ENCODE measurements around the gene DHX15.
"Not testable (repeated sequence)": the region's sequence is repeated elsewhere in the genome, so short reads cannot be mapped to it uniquely, and the experiment has no call there.

Gene DHX15

DNA sequence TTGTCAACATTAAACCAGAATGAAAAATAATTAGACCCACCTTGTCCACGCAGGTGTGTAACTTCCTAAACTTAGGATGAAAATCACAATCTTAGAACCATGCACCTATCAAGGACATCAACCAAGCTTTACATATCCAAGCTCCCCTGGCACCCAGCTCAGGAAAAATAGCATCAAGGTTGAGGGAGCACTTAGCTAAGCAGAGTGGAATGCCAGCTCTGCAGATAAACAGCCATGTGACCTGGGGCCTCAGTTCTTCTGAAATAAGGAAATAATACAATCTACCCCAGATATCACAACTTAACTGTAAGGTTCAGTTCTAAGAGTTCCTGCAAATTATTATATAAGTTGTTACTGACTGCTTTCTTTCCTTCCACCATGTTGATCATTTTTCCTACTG is 64.7 kb downstream of the DHX15 start:
- H3K4me3 ChIP-seq (ENCODE audit: low read length), result no peak overlapping the region
- no peak overlapping the region for H3K27ac ChIP-seq (ENCODE audit: low read depth, low read length)
- H3K9ac ChIP-seq (ENCODE audit: low read length), result no peak overlapping the region
- peaks cover under 1% of the 10 kb centered on the region for H3K36me3 ChIP-seq (ENCODE audit: control insufficient read depth, insufficient read depth, low read length)
- no peaks in the 10 kb centered on the region for H3K4me1 ChIP-seq (ENCODE audit: control insufficient read depth, insufficient read depth, low read length)
- H3K27me3 ChIP-seq (ENCODE audit: control insufficient read depth, insufficient read depth, low read length), result no peaks in the 10 kb centered on the region

GRCh38 chr4:24517676-24518075 is 66.7 kb downstream of the DHX15 start:
- Histone ChIP-seq H3K4me3 (ENCODE audit: low read length) (no peak overlapping the region), H3K27ac (ENCODE audit: low read depth, low read length) (no peak overlapping the region), H3K27me3 (ENCODE audit: control insufficient read depth, insufficient read depth, low read length) (no peaks in the 10 kb centered on the region), H3K9ac (ENCODE audit: low read length) (no peak overlapping the region), H3K36me3 (ENCODE audit: control insufficient read depth, insufficient read depth, low read length) (no peaks in the 10 kb centered on the region), H3K4me1 (ENCODE audit: control insufficient read depth, insufficient read depth, low read length) (no peaks in the 10 kb centered on the region)

GRCh38 chr4:24516926-24517325 is 67.4 kb downstream of the DHX15 start:
- Histone ChIP-seq H3K27me3 (ENCODE audit: control insufficient read depth, insufficient read depth, low read length) (no peaks in the 10 kb centered on the region), H3K27ac (ENCODE audit: low read depth, low read length) (no peak overlapping the region), H3K9ac (ENCODE audit: low read length) (no peak overlapping the region), H3K36me3 (ENCODE audit: control insufficient read depth, insufficient read depth, low read length) (no peaks in the 10 kb centered on the region), H3K4me3 (ENCODE audit: low read length) (no peak overlapping the region), H3K4me1 (ENCODE audit: control insufficient read depth, insufficient read depth, low read length) (no peaks in the 10 kb centered on the region)

DNA sequence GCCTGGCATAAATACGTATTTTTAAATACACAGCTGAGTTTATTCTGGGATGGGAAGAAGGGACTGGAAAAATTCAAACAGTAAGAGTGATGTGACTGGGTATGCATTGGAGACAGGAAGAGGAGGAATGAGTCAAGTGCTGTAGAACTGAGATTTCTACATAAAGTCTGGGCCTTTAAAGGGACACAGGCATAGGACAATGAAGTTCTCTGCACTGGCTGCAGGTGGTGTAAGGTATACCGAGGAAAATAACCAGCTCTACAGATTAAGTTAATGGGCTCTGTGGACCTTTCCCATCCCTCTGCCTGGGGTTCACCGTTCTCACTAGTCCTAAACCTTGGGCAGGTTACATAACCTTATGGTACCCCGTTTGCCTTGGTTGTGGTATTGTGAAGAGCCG is 68.7 kb downstream of the DHX15 start:
- no peaks in the 10 kb centered on the region for H3K36me3 ChIP-seq (ENCODE audit: control insufficient read depth, insufficient read depth, low read length)
- H3K4me1 ChIP-seq (ENCODE audit: control insufficient read depth, insufficient read depth, low read length), result no peaks in the 10 kb centered on the region
- no peak overlapping the region for H3K9ac ChIP-seq (ENCODE audit: low read length)
- H3K27ac ChIP-seq (ENCODE audit: low read depth, low read length), result no peak overlapping the region
- H3K4me3 ChIP-seq (ENCODE audit: low read length), result no peak overlapping the region
- no peaks in the 10 kb centered on the region for H3K27me3 ChIP-seq (ENCODE audit: control insufficient read depth, insufficient read depth, low read length)

DNA sequence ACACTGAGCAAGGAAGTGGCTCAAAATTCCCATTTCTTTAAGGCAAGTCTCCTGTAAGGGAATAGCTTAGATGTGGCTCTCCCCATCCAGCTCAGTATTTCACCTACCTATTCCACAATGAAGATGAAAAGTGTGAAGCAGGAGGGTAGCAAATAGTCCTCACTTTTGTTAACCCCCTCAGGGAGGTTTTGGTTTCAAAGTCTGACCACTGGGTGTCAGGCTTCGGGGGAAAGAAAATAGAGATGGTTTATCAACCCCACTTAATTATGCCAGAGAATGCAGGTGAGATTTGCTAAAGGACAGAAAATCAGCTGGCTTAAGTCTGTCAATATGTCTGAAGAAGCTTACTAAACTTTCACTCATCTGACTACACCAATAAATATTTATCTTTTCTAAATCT is 69.5 kb downstream of the DHX15 start:
- Histone ChIP-seq H3K4me1 (ENCODE audit: control insufficient read depth, insufficient read depth, low read length) (no peaks in the 10 kb centered on the region), H3K9ac (ENCODE audit: low read length) (no peak overlapping the region), H3K27me3 (ENCODE audit: control insufficient read depth, insufficient read depth, low read length) (no peaks in the 10 kb centered on the region), H3K4me3 (ENCODE audit: low read length) (no peak overlapping the region), H3K27ac (ENCODE audit: low read depth, low read length) (no peak overlapping the region), H3K36me3 (ENCODE audit: control insufficient read depth, insufficient read depth, low read length) (no peaks in the 10 kb centered on the region)

DNA sequence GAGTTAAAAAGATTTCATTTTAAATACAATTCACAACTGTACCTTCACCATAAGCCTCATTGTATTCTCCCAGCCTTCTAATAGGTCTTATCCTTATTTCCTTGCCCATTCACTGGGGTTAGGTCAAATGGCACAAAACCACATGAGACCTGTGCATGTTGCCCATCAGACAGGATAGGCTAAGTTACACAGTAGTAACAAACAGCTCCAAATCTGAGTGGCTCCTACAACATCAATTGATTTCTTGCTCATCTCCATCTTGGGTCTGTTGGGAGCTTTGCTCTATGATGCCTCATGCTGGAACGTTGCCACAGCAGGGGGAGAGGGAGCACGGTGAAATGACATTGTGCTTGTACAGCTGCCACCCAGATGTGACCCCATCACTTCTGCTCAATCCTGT is 70.6 kb downstream of the DHX15 start:
- Histone ChIP-seq H3K9ac (ENCODE audit: low read length) (no peak overlapping the region), H3K36me3 (ENCODE audit: control insufficient read depth, insufficient read depth, low read length) (no peaks in the 10 kb centered on the region), H3K27me3 (ENCODE audit: control insufficient read depth, insufficient read depth, low read length) (no peaks in the 10 kb centered on the region), H3K4me1 (ENCODE audit: control insufficient read depth, insufficient read depth, low read length) (no peaks in the 10 kb centered on the region), H3K4me3 (ENCODE audit: low read length) (no peak overlapping the region), H3K27ac (ENCODE audit: low read depth, low read length) (no peak overlapping the region)

DNA sequence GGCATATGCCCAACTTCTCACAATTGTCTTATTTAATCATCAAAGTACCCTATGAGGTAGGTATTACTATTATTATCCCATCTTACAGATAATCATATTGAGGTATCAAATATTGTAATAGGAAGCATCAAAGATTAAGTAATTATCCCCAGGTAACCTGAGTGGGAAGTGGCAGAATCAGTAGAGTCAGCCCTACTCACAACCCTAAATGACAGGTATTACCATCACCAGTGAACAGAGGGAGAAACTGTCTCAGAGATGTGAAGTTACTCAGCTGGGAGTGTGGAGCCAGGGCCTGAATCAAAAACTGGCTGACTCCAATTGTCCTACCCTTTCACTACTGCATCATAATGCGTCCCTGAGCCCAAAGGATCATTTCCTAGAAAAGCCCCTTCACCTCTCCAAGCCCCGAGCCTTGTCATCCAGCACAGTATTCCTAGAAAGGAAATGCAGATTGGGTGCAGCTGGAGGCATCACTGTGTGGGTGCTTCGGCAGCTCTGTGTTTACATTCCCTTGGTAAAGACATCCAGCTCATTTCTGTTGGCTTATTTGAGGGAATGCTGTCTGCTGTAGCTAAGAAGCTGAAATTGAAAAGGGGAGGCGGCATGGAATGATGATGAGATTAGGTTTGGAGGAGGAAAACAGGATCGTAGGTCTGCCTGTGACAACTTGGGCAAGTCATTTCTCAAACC is 72.8 kb downstream of the DHX15 start:
- Histone ChIP-seq H3K27me3 (ENCODE audit: control insufficient read depth, insufficient read depth, low read length) (no peaks in the 10 kb centered on the region), H3K27ac (ENCODE audit: low read depth, low read length) (no peak overlapping the region), H3K4me3 (ENCODE audit: low read length) (no peak overlapping the region), H3K9ac (ENCODE audit: low read length) (no peak overlapping the region), H3K36me3 (ENCODE audit: control insufficient read depth, insufficient read depth, low read length) (no peaks in the 10 kb centered on the region), H3K4me1 (ENCODE audit: control insufficient read depth, insufficient read depth, low read length) (no peaks in the 10 kb centered on the region)

DNA sequence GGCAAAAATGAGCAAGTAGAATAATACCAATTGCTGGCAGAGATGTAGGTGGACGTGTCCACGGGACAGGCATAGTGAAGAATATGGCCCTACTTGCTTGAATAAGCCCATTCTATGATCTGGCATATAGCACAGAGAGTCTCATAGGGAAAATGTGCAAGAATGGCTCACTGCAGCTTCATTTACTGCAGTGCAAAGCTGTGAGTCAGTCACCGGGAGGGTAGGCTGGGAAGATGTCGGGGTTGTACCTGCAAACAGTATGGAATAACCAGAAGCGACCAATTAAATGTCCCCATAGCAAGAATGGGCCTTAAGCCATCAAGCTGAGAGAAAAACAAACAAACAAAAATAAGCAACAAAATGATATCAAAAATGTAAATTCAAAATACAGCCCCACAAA is 74.3 kb downstream of the DHX15 start:
- Histone ChIP-seq H3K27ac (ENCODE audit: low read depth, low read length) (no peak overlapping the region), H3K36me3 (ENCODE audit: control insufficient read depth, insufficient read depth, low read length) (no peaks in the 10 kb centered on the region), H3K27me3 (ENCODE audit: control insufficient read depth, insufficient read depth, low read length) (no peaks in the 10 kb centered on the region), H3K9ac (ENCODE audit: low read length) (no peak overlapping the region), H3K4me3 (ENCODE audit: low read length) (no peak overlapping the region), H3K4me1 (ENCODE audit: control insufficient read depth, insufficient read depth, low read length) (no peaks in the 10 kb centered on the region)

DNA sequence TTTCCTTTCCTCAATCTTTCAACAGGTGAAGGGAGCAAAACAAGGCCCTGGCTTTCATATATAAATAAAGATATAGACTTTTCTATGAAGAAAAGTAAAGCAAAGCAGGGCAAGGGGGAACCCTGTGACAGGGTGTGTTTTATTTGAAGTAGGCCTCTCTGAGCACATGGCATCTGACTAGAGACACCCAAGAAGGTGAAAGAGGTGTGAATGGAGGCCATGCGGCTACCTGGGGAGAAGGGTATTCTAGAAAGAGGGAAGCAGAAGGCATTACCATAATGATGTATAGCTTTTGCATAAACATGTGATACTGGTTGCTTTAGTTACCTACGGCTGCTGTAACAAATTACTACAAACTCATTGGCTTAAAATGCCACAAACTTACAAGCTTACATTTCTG is 75.8 kb downstream of the DHX15 start:
- Histone ChIP-seq H3K36me3 (ENCODE audit: control insufficient read depth, insufficient read depth, low read length) (no peaks in the 10 kb centered on the region), H3K4me3 (ENCODE audit: low read length) (no peak overlapping the region), H3K27ac (ENCODE audit: low read depth, low read length) (no peak overlapping the region), H3K4me1 (ENCODE audit: control insufficient read depth, insufficient read depth, low read length) (no peaks in the 10 kb centered on the region), H3K27me3 (ENCODE audit: control insufficient read depth, insufficient read depth, low read length) (no peaks in the 10 kb centered on the region), H3K9ac (ENCODE audit: low read length) (no peak overlapping the region)

- Histone ChIP-seq H3K4me3 (ENCODE audit: low read length) (no peak overlapping the region), H3K27ac (ENCODE audit: low read depth, low read length) (no peak overlapping the region), H3K27me3 (ENCODE audit: control insufficient read depth, insufficient read depth, low read length) (no peaks in the 10 kb centered on the region), H3K9ac (ENCODE audit: low read length) (no peak overlapping the region), H3K4me1 (ENCODE audit: control insufficient read depth, insufficient read depth, low read length) (no peaks in the 10 kb centered on the region), H3K36me3 (ENCODE audit: control insufficient read depth, insufficient read depth, low read length) (no peaks in the 10 kb centered on the region)
These were observed 76.9 kb downstream of the DHX15 start for GRCh38 chr4:24507439-24507838.

- H3K4me3 ChIP-seq (ENCODE audit: low read length); H3K36me3 ChIP-seq (ENCODE audit: control insufficient read depth, insufficient read depth, low read length); H3K4me1 ChIP-seq (ENCODE audit: control insufficient read depth, insufficient read depth, low read length); H3K9ac ChIP-seq (ENCODE audit: low read length); H3K27me3 ChIP-seq (ENCODE audit: control insufficient read depth, insufficient read depth, low read length); H3K27ac ChIP-seq (ENCODE audit: low read depth, low read length): not testable (repeated sequence)
These were observed 81.3 kb downstream of the DHX15 start for GRCh38 chr4:24503090-24503489.

- no peak overlapping the region for H3K9ac ChIP-seq (ENCODE audit: low read length)
- no peaks in the 10 kb centered on the region for H3K4me1 ChIP-seq (ENCODE audit: control insufficient read depth, insufficient read depth, low read length)
- H3K4me3 ChIP-seq (ENCODE audit: low read length), result no peak overlapping the region
- H3K27ac ChIP-seq (ENCODE audit: low read depth, low read length), result no peak overlapping the region
- H3K36me3 ChIP-seq (ENCODE audit: control insufficient read depth, insufficient read depth, low read length), result no peaks in the 10 kb centered on the region
- H3K27me3 ChIP-seq (ENCODE audit: control insufficient read depth, insufficient read depth, low read length), result no peaks in the 10 kb centered on the region
These were observed 87.1 kb downstream of the DHX15 start for GRCh38 chr4:24497221-24497620.

- H3K27me3 ChIP-seq (ENCODE audit: control insufficient read depth, insufficient read depth, low read length), result no peaks in the 10 kb centered on the region
- no peak overlapping the region for H3K9ac ChIP-seq (ENCODE audit: low read length)
- H3K4me1 ChIP-seq (ENCODE audit: control insufficient read depth, insufficient read depth, low read length), result no peaks in the 10 kb centered on the region
- H3K27ac ChIP-seq (ENCODE audit: low read depth, low read length), result no peak overlapping the region
- H3K4me3 ChIP-seq (ENCODE audit: low read length), result no peak overlapping the region
- no peaks in the 10 kb centered on the region for H3K36me3 ChIP-seq (ENCODE audit: control insufficient read depth, insufficient read depth, low read length)
These were observed 87.8 kb downstream of the DHX15 start for GRCh38 chr4:24496597-24496996.
